ENCODE results near the gene GPR52. TPM values are rescaled to one million over a fixed set of nuclear protein-coding genes. Genes with fewer than 3 reads are reported as not detected.

The GPR52 gene
- total RNA-seq, 4 donors from 2014 or later: 0.58 to 5.0 (median 1.7) TPM

DNA sequence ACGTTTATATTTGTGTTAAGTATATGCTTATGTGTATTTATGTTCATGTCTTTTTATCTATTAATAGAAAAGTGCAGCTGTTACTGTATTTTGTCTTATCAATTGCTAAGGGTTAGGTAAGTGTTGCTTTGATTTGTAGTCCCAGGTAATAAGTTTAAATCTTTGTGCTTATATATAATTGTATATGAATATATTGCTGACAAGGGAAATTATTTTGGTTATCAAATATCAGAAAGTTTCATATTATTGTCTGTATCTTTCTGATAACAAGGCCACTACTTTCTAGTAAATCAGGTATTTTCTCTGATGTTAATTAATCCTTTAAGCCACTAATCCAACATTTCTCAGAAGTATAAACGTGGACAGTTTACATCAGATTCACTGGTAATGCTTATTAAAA lies 21.3 kb downstream of the GPR52 start:
- no peaks in the 10 kb centered on the region for H3K36me3 ChIP-seq
- TF ChIP-seq POLR2A (IDR thresholded peaks at IDR 0.05; ENCODE audit: low read depth) (no peak), CTCF (IDR thresholded peaks at IDR 0.05) (no peak), POLR2AphosphoS5 (IDR thresholded peaks at IDR 0.05) (no peak), EP300 (IDR thresholded peaks at IDR 0.05) (no peak)
- H3K4me1 ChIP-seq: peaks cover 0 to 6% (median 0%) of the 10 kb centered on the region in 4 donors
- intact Hi-C loops (cut with DNase I): no loop called here
- H3K27me3 ChIP-seq: no peaks in the 10 kb centered on the region
- H3K27ac ChIP-seq (replicated peaks in 1 of 4): no peak overlapping the region
- DNase-seq (ENCODE audit: extremely low spot score): no peak
- WGBS: 65% methylated on average over 2 of the region's 2 CpGs
- no peaks in the 10 kb centered on the region for H3K9me3 ChIP-seq
- H3K4me3 ChIP-seq: no peak overlapping the region

GRCh38 chr1:174469687-174470086 lies 21.9 kb downstream of the GPR52 start:
- Histone ChIP-seq H3K4me3 (no peak overlapping the region), H3K4me1 (peaks cover 0 to 6% (median 0%) of the 10 kb centered on the region in 4 donors), H3K27me3 (no peaks in the 10 kb centered on the region), H3K36me3 (no peaks in the 10 kb centered on the region), H3K9me3 (no peaks in the 10 kb centered on the region), H3K27ac (replicated peaks in 1 of 4) (no peak overlapping the region)
- TF ChIP-seq POLR2A (IDR thresholded peaks at IDR 0.05; ENCODE audit: low read depth) (no peak), POLR2AphosphoS5 (IDR thresholded peaks at IDR 0.05) (no peak), CTCF (IDR thresholded peaks at IDR 0.05) (no peak), EP300 (IDR thresholded peaks at IDR 0.05) (no peak)
- intact Hi-C loops (cut with DNase I): no loop called here
- no peak for DNase-seq (ENCODE audit: extremely low spot score)
- WGBS: 38% methylated on average over 1 of the region's 1 CpG

- Histone ChIP-seq H3K27ac (replicated peaks in 1 of 4) (no peak overlapping the region), H3K4me3 (no peak overlapping the region), H3K9me3 (no peaks in the 10 kb centered on the region), H3K4me1 (no peaks in the 10 kb centered on the region), H3K27me3 (no peaks in the 10 kb centered on the region), H3K36me3 (no peaks in the 10 kb centered on the region)
- DNase-seq (ENCODE audit: extremely low spot score): no peak
- intact Hi-C loops (cut with DNase I): no loop called here
- TF ChIP-seq POLR2A (IDR thresholded peaks at IDR 0.05; ENCODE audit: low read depth) (no peak), CTCF (IDR thresholded peaks at IDR 0.05) (no peak), POLR2AphosphoS5 (IDR thresholded peaks at IDR 0.05) (no peak), EP300 (IDR thresholded peaks at IDR 0.05) (no peak)
- 100% methylated on average over 1 of the region's 1 CpG for WGBS
Observed at GRCh38 chr1:174479281-174479680, 31.5 kb downstream of the GPR52 start.

DNA sequence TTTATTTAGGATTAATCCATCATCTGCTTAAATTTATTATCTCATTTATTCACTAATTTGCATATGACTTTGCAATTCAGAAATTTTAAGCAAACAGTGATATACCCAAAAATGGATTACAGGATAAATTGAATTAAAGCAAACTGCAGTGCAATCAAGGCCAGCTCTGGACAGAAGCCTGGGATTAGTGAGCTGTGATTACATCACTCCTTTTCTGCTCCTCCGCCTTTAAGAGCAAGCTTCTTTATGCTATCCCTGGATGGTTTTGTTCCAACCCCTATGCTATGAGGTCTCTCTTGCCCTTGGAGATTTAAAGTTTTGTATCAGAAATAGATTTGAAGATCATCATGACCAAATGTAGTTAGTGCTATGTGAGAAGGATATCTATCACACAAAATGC lies 32.6 kb downstream of the GPR52 start:
- Histone ChIP-seq H3K27me3 (no peaks in the 10 kb centered on the region), H3K27ac (replicated peaks in 1 of 4) (no peak overlapping the region), H3K4me3 (no peak overlapping the region), H3K4me1 (no peaks in the 10 kb centered on the region), H3K9me3 (no peaks in the 10 kb centered on the region), H3K36me3 (no peaks in the 10 kb centered on the region)
- intact Hi-C loops (cut with DNase I): no loop called here
- no peak for DNase-seq (ENCODE audit: extremely low spot score)
- TF ChIP-seq EP300 (IDR thresholded peaks at IDR 0.05): no peak
- TF ChIP-seq CTCF (IDR thresholded peaks at IDR 0.05): no peak
- no peak for TF ChIP-seq POLR2A (IDR thresholded peaks at IDR 0.05; ENCODE audit: low read depth)
- TF ChIP-seq POLR2AphosphoS5 (IDR thresholded peaks at IDR 0.05): no peak
- WGBS: 74% methylated on average over 1 of the region's 1 CpG

- no peaks in the 10 kb centered on the region for H3K27me3 ChIP-seq
- intact Hi-C loops (cut with DNase I): no loop called here
- no peaks in the 10 kb centered on the region for H3K4me1 ChIP-seq
- DNase-seq (ENCODE audit: extremely low spot score): no peak
- TF ChIP-seq CTCF (IDR thresholded peaks at IDR 0.05) (no peak), POLR2A (IDR thresholded peaks at IDR 0.05; ENCODE audit: low read depth) (no peak), POLR2AphosphoS5 (IDR thresholded peaks at IDR 0.05) (no peak), EP300 (IDR thresholded peaks at IDR 0.05) (no peak)
- no peak overlapping the region for H3K4me3 ChIP-seq
- H3K9me3 ChIP-seq: no peaks in the 10 kb centered on the region
- WGBS: 89% methylated on average over 2 of the region's 2 CpGs
- H3K36me3 ChIP-seq: no peaks in the 10 kb centered on the region
- no peak overlapping the region for H3K27ac ChIP-seq (replicated peaks in 1 of 4)
Observed at GRCh38 chr1:174491606-174492005, 43.8 kb downstream of the GPR52 start.
